Stimulated activated CD4-positive, alpha-beta T cell treated with anti-CD3 and anti-CD28 coated beads, TNF-alpha, amount 100 ng/mL, for 24 hours (primary cell): Measurements from ENCODE around the gene RPRML.
"Not testable (repeated sequence)": the region's sequence is repeated elsewhere in the genome, so short reads cannot be mapped to it uniquely, and the experiment has no call there.

Experiments
- DNase-seq, 3 experiments: peaks; one replicate each; pipeline ENCODE4 v3.0.0-alpha.2; 2020; ENCODE audit warnings: low read depth in 3 of 3

RPRML gene

GRCh38 chr17:46979147-46979863, at the start of gene RPRML:
Gene RPRML, minus strand, starts transcription at chr17:46979253. Its CDS starts 246 bp downstream, at chr17:46979007.
- peak in 2 of 3 experiments; percentile 9 to 49 for DNase-seq

GRCh38 chr17:47016966-47017365, 37.9 kb upstream of the RPRML start:
- not testable (repeated sequence) for DNase-seq

- no peak for DNase-seq
Observed at GRCh38 chr17:47013341-47013740, 34.3 kb upstream of the RPRML start.

GRCh38 chr17:47012457-47012856, 33.4 kb upstream of the RPRML start:
- DNase-seq, result no peak

GRCh38 chr17:47009759-47010594, 30.9 kb upstream of the RPRML start:
- DNase-seq, result no peak

GRCh38 chr17:47004906-47005305, 25.9 kb upstream of the RPRML start:
- no peak for DNase-seq

GRCh38 chr17:47003864-47004263, 24.8 kb upstream of the RPRML start:
- DNase-seq, result not testable (repeated sequence)

GRCh38 chr17:46995841-46996571, 17.0 kb upstream of the RPRML start:
- no peak for DNase-seq

GRCh38 chr17:46994993-46995392, 15.9 kb upstream of the RPRML start:
- DNase-seq, result no peak

- no peak for DNase-seq
Observed at GRCh38 chr17:46991617-46992016, 12.6 kb upstream of the RPRML start.

GRCh38 chr17:46989637-46990431, 10.8 kb upstream of the RPRML start:
- no peak for DNase-seq

GRCh38 chr17:46987927-46988326, 8.9 kb upstream of the RPRML start:
- not testable (repeated sequence) for DNase-seq

- no peak for DNase-seq
Observed at GRCh38 chr17:46986366-46986765, 7.3 kb upstream of the RPRML start.

- no peak for DNase-seq
Observed at GRCh38 chr17:46984892-46985291, 5.8 kb upstream of the RPRML start.

- no peak for DNase-seq
Observed at GRCh38 chr17:46984341-46984740, 5.3 kb upstream of the RPRML start.

GRCh38 chr17:46983782-46984181, 4.7 kb upstream of the RPRML start:
- DNase-seq, result no peak

GRCh38 chr17:46982577-46982976, 3.5 kb upstream of the RPRML start:
- no peak for DNase-seq

GRCh38 chr17:46978489-46979146, 435 bp downstream of the RPRML start:
- DNase-seq, result no peak

- no peak for DNase-seq
Observed at GRCh38 chr17:46977750-46978488, 1.1 kb downstream of the RPRML start.

- no peak for DNase-seq
Observed at GRCh38 chr17:46977348-46977747, 1.7 kb downstream of the RPRML start.
